Activated gamma-delta T cell (primary cell): ENCODE data around the gene GABRG3.

Experiments used
- DNase-seq: peaks from one replicate; lab custom pipeline; 2025; lab: John Stamatoyannopoulos, UW

The GABRG3 gene

GRCh38 chr15:27576576-27576975 is 605.6 kb downstream of the GABRG3 start:
- no peak for DNase-seq

GRCh38 chr15:27579738-27580137 is 608.8 kb downstream of the GABRG3 start:
- DNase-seq = no peak

GRCh38 chr15:27582726-27583410 is 611.9 kb downstream of the GABRG3 start:
- DNase-seq = no peak

GRCh38 chr15:27583651-27584050 is 612.7 kb downstream of the GABRG3 start:
- DNase-seq = no peak

- DNase-seq = no peak
Measured at GRCh38 chr15:27585041-27585640, 614.2 kb downstream of the GABRG3 start.

GRCh38 chr15:27587810-27588209 is 616.8 kb downstream of the GABRG3 start:
- DNase-seq = no peak

- DNase-seq = no peak
Measured at GRCh38 chr15:27589260-27589659, 618.3 kb downstream of the GABRG3 start.

- no peak for DNase-seq
Measured at GRCh38 chr15:27589782-27590181, 618.8 kb downstream of the GABRG3 start.
